ENCODE measurements around the gene SMYD3.

DNA sequence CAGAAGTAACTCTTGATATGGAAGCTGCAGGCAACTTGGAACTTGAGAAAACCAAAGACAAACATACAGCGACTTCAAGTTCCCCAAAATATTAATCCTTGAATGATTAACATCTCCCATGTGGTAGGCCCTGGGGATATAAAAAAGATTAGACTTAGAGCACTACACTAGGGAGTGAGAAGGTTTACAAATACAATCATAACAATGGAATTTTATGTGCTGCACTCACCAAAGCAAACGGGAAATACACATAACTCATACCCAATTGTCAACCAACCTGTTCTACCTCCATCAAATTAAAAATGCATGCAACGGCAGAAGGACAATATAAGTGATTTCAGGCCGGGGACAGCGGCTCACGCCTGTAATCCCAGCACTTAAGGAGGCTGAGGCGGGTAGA lies 3.7 kb downstream of the SMYD3 start:
- TF ChIP-seq L3MBTL2 (IDR thresholded peaks at IDR 0.05) (no peak), ATF1 (CRISPR knock-in tag; IDR thresholded peaks at IDR 0.05) (no peak), ATF1 (tag; IDR thresholded peaks at IDR 0.05) (no peak), SIN3A (IDR thresholded peaks at IDR 0.05; ENCODE audit: borderline replicate concordance in 2 of 2, control insufficient read depth in 1 of 2, low read depth in 2 of 2, low read length in 2 of 2) (no peak), HMGN3 (IDR thresholded peaks at IDR 0.05; ENCODE audit: borderline replicate concordance, extremely low read depth, insufficient read length, low read depth, low read length) (no peak)

Measured in K562 (cell line).